K562 (cell line): ENCODE measurements around the gene SYNE1. TPM values are rescaled to one million over a fixed set of nuclear protein-coding genes. Genes with fewer than 3 reads are reported as not detected.

Source experiments
- ATAC-seq: fragments of 200-7000 bp; cut with Tn5 transposase; 3 replicates; pipeline ENCODE4 v1.9.1; 2020; ENCODE audit warnings: moderate library complexity
- BruUV-seq: library from RNA; stranded (reverse); fragments of 400-500 nt; replicated peaks from 2 replicates; lab custom pipeline; 2021; lab: Mats Ljungman, UMichigan
- CTCF ChIA-PET: fragments of 300-600 bp; formaldehyde crosslinking; extraction: SDS; loops from one replicate; lab custom pipeline; 2021; ENCODE audit warnings: low intra/inter-chr PET ratio; lab: Yijun Ruan, JAX
- POLR2A ChIA-PET: fragments of 300-600, 350-650 bp; sonication (Branson Sonifier 250); formaldehyde crosslinking; extraction: SDS; loops from one replicate; lab custom pipeline; 2021; ENCODE audit warnings: antibody characterized with exemption, inconsistent platforms; lab: Yijun Ruan, JAX
- DNase-seq, 4 experiments: peaks; one replicate each; pipeline versions ENCODE4 v3.0.0 to v3.0.0-alpha.2; 2011 to 2018; ENCODE audit warnings: low spot score in 3 of 4, mixed read lengths in 3 of 4; ENCODE audit errors: extremely low read depth in 1 of 4
- FAIRE-seq: peaks from 2 replicates; lab custom pipeline; 2011; peaks lifted over from hg19 to GRCh38; lab: Jason Lieb, UNC
- H2AFZ ChIP-seq: 2 replicates; pipeline ENCODE4 v1.6.0; 2011; ENCODE audit warnings: low read depth, low read length, control low read depth, inconsistent platforms
- H3K27ac ChIP-seq: fragments of 200-600 bp; 3 replicates; pipeline ENCODE4 v1.8.0; 2011; ENCODE audit warnings: low read depth, mild to moderate bottlenecking, control low read depth, inconsistent platforms, low read length, moderate library complexity, mixed read lengths; ENCODE audit errors: extremely low read depth
- H3K27me3 ChIP-seq, 2 experiments: fragments of 300-600 bp in 1 of 2; 2 replicates in 1 of 2; 3 replicates in 1 of 2; pipeline versions ENCODE4 v1.6.0 to v1.8.0; 2011; ENCODE audit warnings: inconsistent platforms in 2 of 2, low read length in 2 of 2, mild to moderate bottlenecking in 1 of 2, mixed read lengths in 1 of 2, moderate library complexity in 1 of 2; ENCODE audit not compliant: control insufficient read depth in 2 of 2, insufficient read depth in 2 of 2
- H3K36me3 ChIP-seq: fragments of 300-600 bp; 3 replicates; pipeline ENCODE4 v1.8.0; 2011; ENCODE audit warnings: mild to moderate bottlenecking, low read length, inconsistent platforms; ENCODE audit not compliant: control insufficient read depth, insufficient read depth
- H3K4me1 ChIP-seq, 2 experiments: fragments of 200-600 bp in 1 of 2; replicated peaks in 1 of 2; 2 replicates in 1 of 2; 3 replicates in 1 of 2; pipeline versions ENCODE4 v1.5.1 to v1.8.0; 2011; ENCODE audit warnings: inconsistent platforms in 2 of 2, low read length in 2 of 2, mild to moderate bottlenecking in 1 of 2, mixed read lengths in 1 of 2, moderate library complexity in 1 of 2; ENCODE audit not compliant: control insufficient read depth in 2 of 2, insufficient read depth in 2 of 2
- H3K4me2 ChIP-seq: 2 replicates; pipeline ENCODE4 v1.6.1; 2011; ENCODE audit warnings: low read length, control low read depth, inconsistent platforms, mixed read lengths; ENCODE audit not compliant: insufficient read depth
- H3K4me3 ChIP-seq: fragments of 200-600 bp; sonication (generic), shearing (Covaris generic); 2 replicates; pipeline ENCODE4 v1.5.1; 2016; ENCODE audit warnings: control low read depth, inconsistent platforms
- H3K79me2 ChIP-seq: fragments of 200-600 bp; 3 replicates; pipeline ENCODE4 v1.8.0; 2011; ENCODE audit warnings: low read length, inconsistent platforms; ENCODE audit not compliant: control insufficient read depth, insufficient read depth
- H3K9ac ChIP-seq, 2 experiments: 2 replicates each; pipeline versions ENCODE4 v1.6.0 to v1.6.1; 2011; ENCODE audit warnings: low read depth in 2 of 2, low read length in 2 of 2, control low read depth in 1 of 2, inconsistent platforms in 1 of 2, mild to moderate bottlenecking in 1 of 2, mixed read lengths in 1 of 2; ENCODE audit not compliant: insufficient read depth in 1 of 2
- H3K9me1 ChIP-seq: one replicate; pipeline ENCODE4 v1.6.0; 2011; ENCODE audit warnings: inconsistent platforms, mild to moderate bottlenecking, low read length, moderate library complexity; ENCODE audit not compliant: control insufficient read depth, insufficient read depth
- H3K9me3 ChIP-seq: replicated peaks from 2 replicates; pipeline ENCODE4 v1.5.1; 2011; ENCODE audit warnings: low read depth, low read length, inconsistent platforms; ENCODE audit not compliant: control insufficient read depth, insufficient read depth
- H4K20me1 ChIP-seq: replicated peaks from 2 replicates; pipeline ENCODE4 v1.6.1; 2011; ENCODE audit warnings: low read length, inconsistent platforms, mixed read lengths; ENCODE audit not compliant: control insufficient read depth, insufficient read depth
- CREB1 ChIP-seq, 2 experiments: sonication (generic) in 1 of 2; formaldehyde crosslinking in 1 of 2; IDR thresholded peaks; 2 replicates each; pipeline versions ENCODE4 v1.6.1 to v1.8.0; 2012 to 2022; ENCODE audit warnings: inconsistent platforms in 1 of 2, mild to moderate bottlenecking in 1 of 2, missing genetic modification reagents in 1 of 2, moderate library complexity in 1 of 2
- MAFF ChIP-seq: IDR thresholded peaks from 2 replicates; pipeline ENCODE4 v1.6.1; 2012; ENCODE audit warnings: low read length, improper control_type of control experiment
- MAZ ChIP-seq, 2 experiments: fragments of 450-650 bp in 1 of 2; sonication (generic) in 1 of 2; formaldehyde crosslinking; IDR thresholded peaks in 1 of 2; conservative IDR thresholded peaks in 1 of 2; 2 replicates each; pipeline versions ENCODE4 v1.4.0 to v1.5.0; 2020; ENCODE audit warnings: mild to moderate bottlenecking in 1 of 2, missing genetic modification reagents in 1 of 2
- MTA1 ChIP-seq: fragments of 450-650 bp; IDR thresholded peaks from 2 replicates; pipeline ENCODE4 v1.6.1; 2017; ENCODE audit warnings: borderline replicate concordance
- STAG1 ChIP-seq: sonication (generic); formaldehyde crosslinking; IDR thresholded peaks from 2 replicates; pipeline ENCODE4 v1.5.0; 2020; ENCODE audit warnings: missing genetic modification reagents, borderline replicate concordance
- USF2 ChIP-seq: sonication (generic); formaldehyde crosslinking; IDR thresholded peaks from 2 replicates; pipeline ENCODE4 v1.5.0; 2020; ENCODE audit warnings: missing genetic modification reagents
- ZBTB34 ChIP-seq: fragments of 250-450 bp; sonication (Bioruptor Pico); IDR thresholded peaks from 2 replicates; pipeline ENCODE4 v1.8.0; 2021; ENCODE audit warnings: mild to moderate bottlenecking, moderate library complexity
- ZNF354B ChIP-seq: fragments of 250-450 bp; sonication (Bioruptor Pico); IDR thresholded peaks from 2 replicates; pipeline ENCODE4 v1.4.0; 2020
- ZNF830 ChIP-seq: fragments of 250-450 bp; sonication (Bioruptor Pico); IDR thresholded peaks from 2 replicates; pipeline ENCODE4 v1.5.0; 2021; ENCODE audit warnings: mild to moderate bottlenecking
- WGBS: fragments of 100-300 bp; shearing (Covaris generic); methylation state at CpG from one replicate; pipeline ENCODE4 v1.1.6; 2016; ENCODE audit warnings: low coverage, mixed read lengths; ENCODE audit not compliant: insufficient coverage; ENCODE audit errors: missing lambda C conversion rate; 5-methylcytosine and 5-hydroxymethylcytosine counted together
- in situ Hi-C: fragments of 300-500 bp; cut with MboI; formaldehyde crosslinking; loops from 4 replicates; pipeline ENCODE4 v1.15.0; 2018; ENCODE audit warnings: inconsistent platforms, mixed read lengths
- intact Hi-C: fragments of 100-400 bp; cut with micrococcal nuclease; formaldehyde crosslinking; loops from 2 replicates; pipeline ENCODE4 v1.14.2; 2022
- polyA plus RNA-seq, 8 experiments: library from polyadenylated mRNA; depleted of rRNA in 4 of 8; stranded (reverse) in 5 of 8; unstranded in 3 of 8; fragments of >200 nt; fragmentation: Nextera tagmentation in 2 of 8; fragmentation: Illumina TruSeq in 1 of 8; extraction: Ambion mirVana in 2 of 8; extraction: Trizol in 1 of 8; gene quantifications; 2 replicates each; pipeline versions ENCODE4 v1.2.1 to v1.2.3, GENCODE V29; 2011 to 2014; ENCODE audit warnings: inconsistent platforms in 1 of 8, missing spikeins in 1 of 8
- total RNA-seq, 7 experiments: library from RNA; depleted of rRNA in 6 of 7; stranded (reverse); fragments of >200 nt in 6 of 7; fragmentation: Illumina TruSeq in 2 of 7; extraction: Trizol in 2 of 7; gene quantifications; 2 replicates each; pipeline versions ENCODE4 v1.2.1 to v1.2.3, GENCODE V29; 2011 to 2021; ENCODE audit warnings: low replicate concordance in 1 of 7
- TF ChIP-seq, protein P1 (sequence below): fragments of 250-450 bp; sonication (Bioruptor Pico); IDR thresholded peaks from 2 replicates; pipeline ENCODE4 v1.9.0; 2021; ENCODE audit warnings: mild to moderate bottlenecking
- TF ChIP-seq, protein P2 (sequence below), 2 experiments: fragments of 450-650 bp; IDR thresholded peaks; 2 replicates each; pipeline ENCODE4 v1.6.1; 2016; ENCODE audit warnings: mild to moderate bottlenecking in 2 of 2, borderline replicate concordance in 1 of 2, low read depth in 1 of 2, moderate library complexity in 1 of 2

The SYNE1 gene
- total and polyA plus RNA-seq, 9 of the 15 experiments (the other 6 are each of a cell fraction or from before 2014, with no cell fraction given), result under 0.01 to 0.42 (median 0.08) TPM; not detected in 1

- ATAC-seq (no peak), DNase-seq (no peak), FAIRE-seq (no peak)
- ChIA-PET POLR2A (no interaction called here), CTCF (no interaction called here)
- Histone ChIP-seq H3K27me3 (no peaks in the 10 kb centered on the region), H4K20me1 (no peaks in the 10 kb centered on the region), H3K4me1 (no peaks in the 10 kb centered on the region), H3K27ac (no peak overlapping the region), H3K9ac (no peak overlapping the region), H2AFZ (no peak overlapping the region), H3K4me2 (no peak overlapping the region), H3K4me3 (no peak overlapping the region), H3K79me2 (no peaks in the 10 kb centered on the region), H3K9me1 (no peaks in the 10 kb centered on the region), H3K9me3 (peaks cover 6% of the 10 kb centered on the region), H3K36me3 (no peaks in the 10 kb centered on the region)
- no TSS peak for BruUV-seq
- WGBS, result 1% methylated on average over 3 of the region's 3 CpGs
- in situ Hi-C loops, result no loop called here
- intact Hi-C loops, result no loop called here
- no peak for TF ChIP-seq USF2 (CRISPR knock-in tag)
- TF ChIP-seq MAFF, result no peak
- TF ChIP-seq ZBTB34, result no peak
- TF ChIP-seq CREB1 (IDR thresholded peaks at IDR 0.05), result no peak
- no peak for TF ChIP-seq CREB1 (CRISPR knock-in tag; IDR thresholded peaks at IDR 0.05)
- no peak for TF ChIP-seq MTA1
- TF ChIP-seq, protein P1, sequence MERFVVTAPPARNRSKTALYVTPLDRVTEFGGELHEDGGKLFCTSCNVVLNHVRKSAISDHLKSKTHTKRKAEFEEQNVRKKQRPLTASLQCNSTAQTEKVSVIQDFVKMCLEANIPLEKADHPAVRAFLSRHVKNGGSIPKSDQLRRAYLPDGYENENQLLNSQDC (CRISPR knock-in tag), result no peak
- no peak for TF ChIP-seq STAG1
- TF ChIP-seq, protein P2, sequence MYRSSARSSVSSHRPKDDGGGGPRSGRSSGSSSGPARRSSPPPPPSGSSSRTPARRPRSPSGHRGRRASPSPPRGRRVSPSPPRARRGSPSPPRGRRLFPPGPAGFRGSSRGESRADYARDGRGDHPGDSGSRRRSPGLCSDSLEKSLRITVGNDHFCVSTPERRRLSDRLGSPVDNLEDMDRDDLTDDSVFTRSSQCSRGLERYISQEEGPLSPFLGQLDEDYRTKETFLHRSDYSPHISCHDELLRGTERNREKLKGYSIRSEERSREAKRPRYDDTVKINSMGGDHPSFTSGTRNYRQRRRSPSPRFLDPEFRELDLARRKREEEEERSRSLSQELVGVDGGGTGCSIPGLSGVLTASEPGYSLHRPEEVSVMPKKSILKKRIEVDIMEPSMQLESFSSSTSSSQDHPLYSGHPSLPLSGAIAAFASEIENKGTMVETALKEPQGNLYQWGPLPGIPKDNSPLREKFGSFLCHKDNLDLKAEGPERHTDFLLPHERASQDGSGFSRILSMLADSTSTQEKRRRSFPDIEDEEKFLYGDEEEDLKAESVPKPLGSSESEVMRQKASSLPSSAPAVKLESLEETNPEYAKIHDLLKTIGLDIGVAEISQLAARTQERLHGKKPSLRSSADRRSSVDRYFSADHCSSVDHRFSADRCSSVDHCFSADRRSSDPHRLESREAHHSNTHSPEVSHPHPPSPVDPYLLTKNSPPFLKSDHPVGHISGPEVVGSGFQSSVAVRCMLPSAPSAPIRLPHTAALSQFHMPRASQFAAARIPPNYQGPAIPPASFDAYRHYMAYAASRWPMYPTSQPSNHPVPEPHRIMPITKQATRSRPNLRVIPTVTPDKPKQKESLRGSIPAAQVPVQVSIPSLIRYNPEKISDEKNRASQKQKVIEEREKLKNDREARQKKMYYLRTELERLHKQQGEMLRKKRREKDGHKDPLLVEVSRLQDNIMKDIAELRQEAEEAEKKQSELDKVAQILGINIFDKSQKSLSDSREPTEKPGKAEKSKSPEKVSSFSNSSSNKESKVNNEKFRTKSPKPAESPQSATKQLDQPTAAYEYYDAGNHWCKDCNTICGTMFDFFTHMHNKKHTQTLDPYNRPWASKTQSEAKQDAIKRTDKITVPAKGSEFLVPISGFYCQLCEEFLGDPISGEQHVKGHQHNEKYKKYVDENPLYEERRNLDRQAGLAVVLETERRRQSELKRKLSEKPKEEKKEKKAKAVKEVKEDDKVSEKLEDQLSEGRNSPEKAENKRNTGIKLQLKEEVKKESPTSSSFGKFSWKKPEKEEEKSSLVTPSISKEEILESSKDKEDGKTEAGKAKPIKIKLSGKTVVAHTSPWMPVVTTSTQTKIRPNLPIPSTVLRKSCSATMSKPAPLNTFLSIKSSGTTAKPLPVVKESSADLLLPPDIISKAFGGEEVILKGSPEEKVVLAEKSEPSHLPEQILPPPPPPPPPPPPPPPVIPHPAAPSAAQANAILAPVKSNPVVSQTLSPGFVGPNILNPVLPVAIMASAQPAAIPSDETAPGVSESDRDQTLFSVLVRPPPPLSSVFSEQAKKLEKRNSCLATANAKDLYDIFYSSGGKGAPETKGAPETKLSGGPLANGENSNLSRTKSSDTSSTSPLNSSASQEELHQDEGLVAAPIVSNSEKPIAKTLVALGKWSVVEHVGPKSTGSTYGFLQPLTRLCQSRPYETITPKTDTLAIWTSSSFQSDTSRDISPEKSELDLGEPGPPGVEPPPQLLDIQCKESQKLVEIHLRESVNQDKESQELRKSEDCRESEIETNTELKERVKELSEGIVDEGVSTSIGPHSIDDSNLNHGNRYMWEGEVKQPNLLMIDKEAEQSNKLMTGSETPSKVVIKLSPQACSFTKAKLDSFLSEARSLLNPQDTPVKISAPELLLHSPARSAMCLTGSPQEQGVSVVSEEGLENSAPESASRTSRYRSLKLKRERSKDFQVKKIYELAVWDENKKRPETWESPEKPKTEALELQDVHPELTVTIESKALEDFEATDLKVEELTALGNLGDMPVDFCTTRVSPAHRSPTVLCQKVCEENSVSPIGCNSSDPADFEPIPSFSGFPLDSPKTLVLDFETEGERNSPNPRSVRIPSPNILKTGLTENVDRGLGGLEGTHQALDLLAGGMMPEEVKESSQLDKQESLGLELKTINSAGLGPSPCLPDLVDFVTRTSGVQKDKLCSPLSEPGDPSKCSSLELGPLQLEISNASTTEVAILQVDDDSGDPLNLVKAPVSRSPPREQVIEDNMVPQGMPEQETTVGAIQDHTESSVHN (IDR thresholded peaks at IDR 0.05; ENCODE audit: borderline replicate concordance in 1 of 2, low read depth in 1 of 2), result no peak
- no peak for TF ChIP-seq ZNF354B (CRISPR knock-in tag)
- no peak for TF ChIP-seq MAZ (CRISPR knock-in tag; conservative IDR thresholded peaks at IDR 0.05 in 1 of 2, IDR thresholded peaks at IDR 0.05 in 1 of 2)
- no peak for TF ChIP-seq ZNF830
Measured at GRCh38 chr6:152531659-152532058, 105.5 kb downstream of the SYNE1 start.
